Right renal pelvis (tissue), 4 donors: Measurements from ENCODE around the gene GATAD2A. TPM values are rescaled to one million over a fixed set of nuclear protein-coding genes. Genes with fewer than 3 reads are reported as not detected.

ENCODE experiments used
- DNase-seq, 4 donors: peaks; one replicate each; pipeline ENCODE4 v3.0.0-alpha.2; 2013; ENCODE audit warnings: low read depth in 4 of 4, low spot score in 3 of 4, missing footprints in 1 of 4
- polyA plus RNA-seq, 4 donors: library from polyadenylated mRNA; unstranded; fragments of 120-200 nt; gene quantifications; one replicate each; pipeline ENCODE4 v1.2.1, GENCODE V29; 2013; ENCODE audit not compliant: insufficient read length in 4 of 4

GATAD2A gene
- polyA plus RNA-seq, 4 donors: 45.6 to 51.0 (median 49.8) TPM

DNA sequence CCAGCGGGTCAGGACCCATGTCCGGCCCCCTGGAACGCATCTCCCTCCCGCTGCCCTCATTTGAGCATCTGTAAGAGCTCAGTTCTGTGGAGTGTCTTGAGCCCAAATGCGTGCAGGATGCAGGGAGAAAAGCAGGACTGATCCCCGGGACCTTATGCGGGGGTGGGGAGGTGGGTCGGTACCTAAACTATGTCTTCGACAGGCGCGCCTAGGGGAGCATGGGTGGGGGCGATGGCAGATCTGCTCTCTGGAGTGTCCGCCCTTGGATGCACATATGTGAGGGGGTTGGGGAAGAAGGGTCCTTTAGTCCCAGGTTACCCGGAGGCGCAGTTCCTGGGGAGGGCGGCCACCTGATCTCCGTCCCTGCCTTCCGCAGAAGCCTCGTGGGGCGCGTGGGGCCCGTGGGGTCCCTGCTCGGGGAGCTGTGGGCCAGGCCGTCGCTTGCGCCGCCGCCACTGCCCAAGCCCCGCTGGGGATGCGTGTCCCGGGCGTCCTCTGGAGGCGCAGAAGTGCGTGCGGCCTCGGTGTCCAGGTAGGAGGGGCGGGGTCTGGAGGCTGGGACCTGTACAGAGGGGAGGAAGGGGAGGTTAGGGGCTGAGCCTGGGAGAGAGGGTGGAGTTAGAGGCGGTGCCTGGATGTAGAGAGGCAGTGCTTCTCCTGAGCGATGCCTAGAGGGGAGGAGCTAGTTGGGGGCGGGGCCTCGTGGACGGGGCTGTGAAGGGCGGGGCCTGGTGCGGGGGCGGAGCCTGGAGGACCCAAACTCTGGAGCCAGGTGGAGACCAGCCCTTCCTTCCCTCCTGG is 135.4 kb downstream of the GATAD2A start:
- DNase-seq: no peak

GRCh38 chr19:19541616-19542015 is 136.1 kb downstream of the GATAD2A start:
- DNase-seq: no peak

- no peak for DNase-seq
These were observed 137.0 kb downstream of the GATAD2A start for GRCh38 chr19:19542507-19542906.

GRCh38 chr19:19543101-19543500 is 137.6 kb downstream of the GATAD2A start:
- no peak for DNase-seq

DNA sequence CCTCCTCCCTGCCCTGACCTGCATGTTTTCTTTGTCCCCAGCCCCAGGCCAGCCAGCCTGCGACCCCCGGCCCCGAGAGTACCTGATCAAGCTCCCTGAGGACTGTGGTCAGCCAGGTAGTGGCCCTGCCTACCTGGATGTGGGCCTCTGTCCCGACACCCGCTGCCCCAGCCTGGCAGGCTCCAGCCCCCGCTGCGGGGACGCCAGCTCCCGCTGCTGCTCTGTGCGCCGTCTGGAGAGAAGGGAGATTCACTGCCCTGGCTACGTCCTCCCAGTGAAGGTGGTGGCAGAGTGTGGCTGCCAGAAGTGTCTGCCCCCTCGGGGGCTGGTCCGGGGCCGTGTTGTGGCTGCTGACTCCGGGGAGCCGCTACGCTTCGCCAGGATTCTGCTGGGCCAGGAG is 138.2 kb downstream of the GATAD2A start:
- DNase-seq: no peak

DNA sequence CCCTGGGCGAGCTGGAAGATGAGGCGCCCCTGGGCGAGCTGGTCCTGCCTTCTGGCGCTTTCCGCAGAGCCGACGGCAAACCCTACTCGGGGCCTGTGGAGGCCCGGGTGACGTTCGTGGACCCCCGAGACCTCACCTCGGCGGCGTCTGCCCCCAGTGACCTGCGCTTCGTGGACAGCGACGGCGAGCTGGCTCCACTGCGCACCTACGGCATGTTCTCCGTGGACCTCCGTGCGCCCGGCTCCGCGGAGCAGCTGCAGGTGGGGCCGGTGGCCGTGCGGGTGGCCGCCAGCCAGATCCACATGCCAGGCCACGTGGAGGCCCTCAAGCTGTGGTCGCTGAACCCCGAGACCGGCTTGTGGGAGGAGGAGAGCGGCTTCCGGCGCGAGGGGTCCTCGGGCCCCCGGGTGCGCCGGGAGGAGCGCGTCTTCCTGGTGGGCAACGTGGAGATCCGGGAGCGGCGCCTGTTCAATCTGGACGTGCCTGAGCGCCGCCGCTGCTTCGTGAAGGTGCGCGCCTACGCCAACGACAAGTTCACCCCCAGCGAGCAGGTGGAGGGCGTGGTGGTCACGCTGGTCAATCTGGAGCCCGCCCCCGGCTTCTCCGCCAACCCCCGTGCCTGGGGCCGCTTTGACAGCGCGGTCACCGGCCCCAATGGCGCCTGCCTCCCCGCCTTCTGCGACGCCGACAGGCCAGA is 138.9 kb downstream of the GATAD2A start:
- no peak for DNase-seq

DNA sequence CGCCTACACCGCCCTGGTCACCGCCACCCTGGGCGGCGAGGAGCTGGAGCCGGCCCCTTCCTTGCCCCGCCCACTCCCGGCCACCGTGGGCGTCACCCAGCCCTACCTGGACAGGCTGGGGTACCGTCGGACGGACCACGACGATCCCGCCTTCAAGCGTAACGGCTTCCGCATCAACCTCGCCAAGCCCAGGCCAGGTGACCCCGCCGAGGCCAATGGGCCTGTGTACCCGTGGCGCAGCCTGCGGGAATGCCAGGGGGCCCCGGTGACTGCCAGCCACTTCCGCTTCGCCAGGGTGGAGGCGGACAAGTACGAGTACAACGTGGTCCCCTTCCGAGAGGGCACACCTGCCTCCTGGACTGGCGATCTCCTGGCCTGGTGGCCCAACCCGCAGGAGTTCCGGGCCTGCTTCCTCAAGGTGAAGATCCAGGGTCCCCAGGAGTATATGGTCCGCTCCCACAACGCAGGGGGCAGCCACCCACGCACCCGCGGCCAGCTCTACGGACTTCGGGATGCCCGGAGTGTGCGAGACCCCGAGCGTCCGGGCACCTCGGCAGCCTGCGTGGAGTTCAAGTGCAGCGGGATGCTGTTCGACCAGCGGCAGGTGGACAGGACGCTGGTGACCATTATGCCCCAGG is 139.6 kb downstream of the GATAD2A start:
- no peak for DNase-seq

GRCh38 chr19:19545707-19546106 is 140.2 kb downstream of the GATAD2A start:
- DNase-seq: no peak

- DNase-seq: no peak
These were observed 141.3 kb downstream of the GATAD2A start for GRCh38 chr19:19546751-19547162.

DNA sequence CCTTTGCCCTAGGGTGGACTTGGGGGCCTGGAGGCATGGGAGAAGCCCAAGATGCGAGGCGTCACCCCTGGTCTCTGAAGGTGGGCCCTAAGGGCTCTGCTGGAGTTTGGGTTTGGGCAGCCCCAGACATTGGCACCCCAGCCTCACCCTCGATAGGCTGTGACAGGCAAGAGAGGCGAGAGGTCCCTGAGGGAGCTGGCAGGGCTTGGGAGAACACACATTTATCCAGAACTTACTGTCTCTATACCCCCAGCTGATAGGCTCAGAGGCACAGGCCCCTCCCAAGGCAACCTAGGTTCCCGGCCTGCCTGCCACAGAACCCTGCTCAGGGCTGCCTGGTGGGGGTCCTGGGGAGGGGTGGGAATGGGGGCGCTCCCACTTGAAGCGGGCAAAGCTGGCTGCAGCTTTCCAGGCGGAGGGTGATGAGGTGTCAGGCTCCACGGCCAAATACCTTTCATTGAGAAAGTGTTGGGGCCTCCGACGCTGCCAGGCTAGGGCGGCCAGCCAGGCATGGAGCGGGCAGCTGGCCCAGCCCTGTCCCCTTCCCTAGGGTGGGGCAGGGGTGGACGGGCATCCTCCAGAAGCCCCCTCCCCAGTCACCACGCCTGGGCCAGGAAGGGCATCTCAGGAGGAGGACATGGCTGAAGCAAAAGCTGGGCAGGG is 142.3 kb downstream of the GATAD2A start:
- DNase-seq: no peak

GRCh38 chr19:19548915-19549759 is 143.7 kb downstream of the GATAD2A start:
- no peak for DNase-seq

GRCh38 chr19:19549804-19550464 is 144.5 kb downstream of the GATAD2A start:
- DNase-seq: no peak

DNA sequence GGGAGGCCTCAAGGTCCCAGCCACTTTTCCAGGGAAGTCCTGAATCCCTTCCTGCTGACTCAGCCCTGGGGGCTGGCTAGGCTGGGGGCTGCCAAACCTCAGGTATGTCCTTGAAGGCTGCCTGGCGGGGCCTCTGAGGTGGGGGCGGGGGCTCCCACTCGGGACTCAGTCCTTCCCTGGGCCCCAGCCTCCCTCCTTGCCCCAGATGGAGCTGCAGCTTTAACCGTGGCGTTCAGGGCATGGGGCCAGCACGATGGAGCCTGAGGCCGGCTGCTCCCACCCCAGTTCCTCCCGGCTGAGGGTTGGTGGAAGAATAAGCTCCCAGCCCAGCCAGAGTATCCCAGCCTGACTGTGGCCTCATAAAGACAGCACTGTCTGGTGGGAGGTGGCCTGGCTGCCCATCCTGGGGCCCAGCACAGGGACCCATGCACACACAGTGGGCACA is 145.0 kb downstream of the GATAD2A start:
- no peak for DNase-seq

GRCh38 chr19:19550972-19551852 is 145.7 kb downstream of the GATAD2A start:
- no peak for DNase-seq

- DNase-seq: no peak
These were observed 146.3 kb downstream of the GATAD2A start for GRCh38 chr19:19551853-19552192.

DNA sequence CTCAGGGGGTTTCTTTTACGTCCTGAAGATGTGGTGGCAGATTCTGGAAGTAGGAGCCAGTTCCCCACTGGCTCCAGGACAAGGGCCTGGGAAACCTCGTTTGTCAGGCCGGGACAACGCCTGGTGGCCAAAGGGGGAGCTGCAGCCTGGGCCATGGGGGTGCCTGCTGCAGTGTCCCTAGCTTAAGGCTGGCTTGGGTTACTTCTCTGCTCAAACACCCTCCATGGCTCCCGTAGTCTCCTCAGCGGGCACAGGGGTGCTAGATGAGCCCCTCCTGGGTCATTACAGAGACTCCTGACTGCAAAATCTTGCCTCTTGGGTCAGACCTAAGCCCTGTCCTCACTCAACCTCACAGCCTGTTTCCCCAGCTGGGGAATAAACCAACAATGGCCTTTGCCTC is 147.3 kb downstream of the GATAD2A start:
- DNase-seq: no peak

- DNase-seq: no peak
These were observed 148.2 kb downstream of the GATAD2A start for GRCh38 chr19:19553670-19554069.
